GM21367 (cell line): ENCODE data around the gene MCEMP1.

ENCODE experiments used
- ATAC-seq: cut with Tn5 transposase; IDR thresholded peaks from one replicate; pipeline ENCODE4 v1.9.1; 2021; ENCODE audit not compliant: unreplicated experiment

Gene MCEMP1

GRCh38 chr19:7676854-7677253 lies at the start of gene MCEMP1:
MCEMP1 (plus strand) TSS chr19:7677090; CDS start chr19:7677121, 31 bp downstream.
- ATAC-seq, result no peak

- no peak for ATAC-seq
Measured at GRCh38 chr19:7627166-7627565, 49.7 kb upstream of the MCEMP1 start.

- ATAC-seq, result no peak
Measured at GRCh38 chr19:7628589-7629311, 48.1 kb upstream of the MCEMP1 start.

GRCh38 chr19:7629347-7630054 lies 47.4 kb upstream of the MCEMP1 start, which contains the start of the genes PET100 and XAB2:
PET100 (plus strand) TSS chr19:7629793; CDS start chr19:7629834, 41 bp downstream.
XAB2 (minus strand) TSS chr19:7629545; CDS start chr19:7629527, 18 bp downstream.
- ATAC-seq, result peak; percentile 72

GRCh38 chr19:7631577-7631976 lies 45.3 kb upstream of the MCEMP1 start:
- no peak for ATAC-seq

GRCh38 chr19:7632340-7633203 lies 44.3 kb upstream of the MCEMP1 start:
- no peak for ATAC-seq

- no peak for ATAC-seq
Measured at GRCh38 chr19:7633698-7634097, 43.2 kb upstream of the MCEMP1 start, which contains the start of gene PCP2. PCP2 (minus strand) TSS chr19:7633719; CDS start chr19:7633457, 262 bp downstream.

- no peak for ATAC-seq
Measured at GRCh38 chr19:7635670-7636069, 41.2 kb upstream of the MCEMP1 start.

- no peak for ATAC-seq
Measured at GRCh38 chr19:7636317-7636690, 40.6 kb upstream of the MCEMP1 start.

GRCh38 chr19:7636691-7637373 lies 40.1 kb upstream of the MCEMP1 start, which contains the start of gene STXBP2:
STXBP2 (plus strand) TSS chr19:7637110; CDS start chr19:7637150, 40 bp downstream.
- no peak for ATAC-seq

- no peak for ATAC-seq
Measured at GRCh38 chr19:7637374-7638256, 39.3 kb upstream of the MCEMP1 start.

GRCh38 chr19:7638802-7639465 lies 38.0 kb upstream of the MCEMP1 start:
- ATAC-seq, result no peak

GRCh38 chr19:7639863-7640348 lies 37.0 kb upstream of the MCEMP1 start:
- no peak for ATAC-seq

GRCh38 chr19:7640803-7641202 lies 36.1 kb upstream of the MCEMP1 start:
- no peak for ATAC-seq

- ATAC-seq, result no peak
Measured at GRCh38 chr19:7641290-7642276, 35.3 kb upstream of the MCEMP1 start.

- ATAC-seq, result no peak
Measured at GRCh38 chr19:7642295-7643030, 34.4 kb upstream of the MCEMP1 start.

GRCh38 chr19:7643031-7643415 lies 33.9 kb upstream of the MCEMP1 start:
- ATAC-seq, result no peak
